ENCODE data around the gene SOWAHC.
"Not testable (repeated sequence)": the region's sequence is repeated elsewhere in the genome, so short reads cannot be mapped to it uniquely, and the experiment has no call there.

The SOWAHC gene, protein sequence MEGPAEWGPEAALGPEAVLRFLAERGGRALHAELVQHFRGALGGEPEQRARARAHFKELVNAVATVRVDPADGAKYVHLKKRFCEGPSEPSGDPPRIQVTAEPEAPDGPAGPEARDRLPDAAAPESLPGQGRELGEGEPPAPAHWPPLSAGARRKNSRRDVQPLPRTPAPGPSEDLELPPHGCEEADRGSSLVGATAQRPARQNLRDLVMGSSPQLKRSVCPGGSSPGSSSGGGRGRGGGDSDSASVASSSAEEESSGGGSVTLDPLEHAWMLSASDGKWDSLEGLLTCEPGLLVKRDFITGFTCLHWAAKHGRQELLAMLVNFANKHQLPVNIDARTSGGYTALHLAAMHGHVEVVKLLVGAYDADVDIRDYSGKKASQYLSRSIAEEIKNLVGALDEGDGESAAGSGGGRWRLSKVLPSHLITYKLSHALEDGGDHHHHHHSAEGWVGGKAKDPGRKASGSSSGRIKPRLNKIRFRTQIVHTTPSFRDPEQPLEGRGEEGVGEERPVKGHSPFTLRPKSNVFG

DNA sequence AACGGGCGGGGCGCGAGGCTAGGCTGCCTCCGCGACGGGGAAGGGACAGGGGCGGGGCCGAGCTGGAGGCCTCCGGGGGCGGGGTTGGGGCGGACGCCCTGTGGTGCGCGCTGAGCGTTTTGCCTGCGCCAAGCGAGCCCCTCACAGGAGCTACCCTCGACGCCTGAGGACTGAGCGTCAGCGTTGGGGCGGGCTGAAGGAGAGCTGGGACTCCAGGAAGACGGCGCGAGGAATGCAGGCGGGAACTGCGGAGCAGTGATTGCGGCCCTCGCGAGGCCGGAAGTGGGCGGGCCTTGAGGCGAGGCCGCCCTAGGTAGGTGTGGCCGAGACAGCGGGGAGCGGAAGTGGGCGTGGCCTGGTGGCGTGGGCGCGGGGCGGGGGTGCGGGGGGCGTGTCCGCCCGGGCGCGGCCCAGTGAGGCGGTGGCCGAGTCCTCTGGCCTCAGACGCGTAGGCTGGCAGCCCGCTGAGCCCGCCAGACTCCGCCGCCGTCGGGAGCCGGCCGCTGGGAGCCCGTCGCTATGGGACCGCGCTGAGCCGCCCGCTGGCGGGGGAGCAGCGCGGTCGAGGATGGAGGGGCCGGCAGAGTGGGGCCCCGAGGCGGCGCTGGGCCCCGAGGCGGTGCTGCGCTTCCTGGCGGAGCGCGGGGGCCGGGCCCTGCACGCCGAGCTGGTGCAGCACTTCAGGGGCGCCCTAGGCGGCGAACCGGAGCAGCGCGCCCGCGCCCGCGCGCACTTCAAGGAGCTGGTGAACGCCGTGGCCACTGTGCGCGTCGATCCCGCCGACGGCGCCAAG lies at the start of gene SOWAHC, which contains the start of gene SEPTIN10:
TSS of gene SOWAHC (plus strand) at position 443 of the 793 bp plus-strand sequence. CDS start at position 569, 126 bp downstream.
TSS of gene SEPTIN10 (minus strand) at position 45 of the 793 bp plus-strand sequence. CDS start 139 bp downstream, outside the sequence.
- TF ChIP-seq, protein P1, sequence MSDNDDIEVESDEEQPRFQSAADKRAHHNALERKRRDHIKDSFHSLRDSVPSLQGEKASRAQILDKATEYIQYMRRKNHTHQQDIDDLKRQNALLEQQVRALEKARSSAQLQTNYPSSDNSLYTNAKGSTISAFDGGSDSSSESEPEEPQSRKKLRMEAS (IDR thresholded peaks at IDR 0.05; ENCODE audit: low read depth, low read length), result no peak
- TF ChIP-seq MYC (IDR thresholded peaks at IDR 0.05; ENCODE audit: low read depth, low read length) (no peak), POLR2A (IDR thresholded peaks at IDR 0.05; ENCODE audit: extremely low read depth, insufficient read length) (no peak)
- TF ChIP-seq, protein P2, sequence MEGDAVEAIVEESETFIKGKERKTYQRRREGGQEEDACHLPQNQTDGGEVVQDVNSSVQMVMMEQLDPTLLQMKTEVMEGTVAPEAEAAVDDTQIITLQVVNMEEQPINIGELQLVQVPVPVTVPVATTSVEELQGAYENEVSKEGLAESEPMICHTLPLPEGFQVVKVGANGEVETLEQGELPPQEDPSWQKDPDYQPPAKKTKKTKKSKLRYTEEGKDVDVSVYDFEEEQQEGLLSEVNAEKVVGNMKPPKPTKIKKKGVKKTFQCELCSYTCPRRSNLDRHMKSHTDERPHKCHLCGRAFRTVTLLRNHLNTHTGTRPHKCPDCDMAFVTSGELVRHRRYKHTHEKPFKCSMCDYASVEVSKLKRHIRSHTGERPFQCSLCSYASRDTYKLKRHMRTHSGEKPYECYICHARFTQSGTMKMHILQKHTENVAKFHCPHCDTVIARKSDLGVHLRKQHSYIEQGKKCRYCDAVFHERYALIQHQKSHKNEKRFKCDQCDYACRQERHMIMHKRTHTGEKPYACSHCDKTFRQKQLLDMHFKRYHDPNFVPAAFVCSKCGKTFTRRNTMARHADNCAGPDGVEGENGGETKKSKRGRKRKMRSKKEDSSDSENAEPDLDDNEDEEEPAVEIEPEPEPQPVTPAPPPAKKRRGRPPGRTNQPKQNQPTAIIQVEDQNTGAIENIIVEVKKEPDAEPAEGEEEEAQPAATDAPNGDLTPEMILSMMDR (IDR thresholded peaks at IDR 0.05; ENCODE audit: low read depth, low read length), result no peak
- DNase-seq (ENCODE audit: low read depth), result peak; percentile 91
- peak within 1 kb of the TSS; percentile 65 for H3K4me3 ChIP-seq (ENCODE audit: low read depth, low read length)

DNA sequence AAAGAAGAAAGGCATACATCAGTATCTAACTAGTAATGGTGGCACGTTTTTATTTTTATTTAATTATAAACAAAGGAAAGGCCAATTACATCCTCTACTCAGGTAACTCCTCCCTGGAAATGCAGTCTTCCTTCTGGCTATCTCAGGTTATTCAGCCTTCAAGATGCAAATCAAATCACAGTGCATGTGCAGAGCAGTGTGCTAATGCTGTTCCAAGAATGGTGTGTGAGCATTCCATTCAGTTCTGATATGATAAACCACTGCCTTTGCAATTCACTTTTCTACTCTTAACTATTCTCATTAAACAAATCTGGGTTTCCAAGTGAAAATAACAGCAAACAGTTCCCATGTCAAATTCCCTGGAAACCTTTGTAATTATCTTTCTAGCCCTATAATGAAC lies 38.8 kb upstream of the SOWAHC start:
- TF ChIP-seq, protein P1 (IDR thresholded peaks at IDR 0.05; ENCODE audit: low read depth, low read length), result no peak
- TF ChIP-seq MYC (IDR thresholded peaks at IDR 0.05; ENCODE audit: low read depth, low read length) (no peak), POLR2A (IDR thresholded peaks at IDR 0.05; ENCODE audit: extremely low read depth, insufficient read length) (no peak)
- TF ChIP-seq, protein P2 (IDR thresholded peaks at IDR 0.05; ENCODE audit: low read depth, low read length), result no peak
- H3K4me3 ChIP-seq (ENCODE audit: low read depth, low read length), result no peak overlapping the region
- no peak for DNase-seq (ENCODE audit: low read depth)

DNA sequence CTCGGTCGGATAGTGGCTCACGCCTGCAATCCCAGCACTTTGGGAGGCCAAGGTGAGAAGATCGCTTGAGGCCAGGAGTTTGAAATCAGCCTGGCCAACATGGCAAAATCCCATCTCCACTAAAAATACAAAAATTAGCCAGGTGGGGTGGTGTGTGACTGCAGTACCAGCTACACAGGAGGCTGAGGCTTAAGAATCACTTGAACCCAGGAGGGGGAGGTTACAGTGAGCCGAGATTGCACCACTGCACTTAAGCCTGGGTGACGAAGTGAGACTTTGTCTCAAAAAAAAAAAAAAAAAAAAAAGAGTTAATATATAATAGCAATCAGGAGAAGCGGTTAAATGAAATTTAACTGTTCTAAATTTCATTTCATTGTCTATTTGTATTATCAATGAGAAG lies 36.5 kb upstream of the SOWAHC start:
- not testable (repeated sequence) for DNase-seq (ENCODE audit: low read depth); H3K4me3 ChIP-seq (ENCODE audit: low read depth, low read length)

DNA sequence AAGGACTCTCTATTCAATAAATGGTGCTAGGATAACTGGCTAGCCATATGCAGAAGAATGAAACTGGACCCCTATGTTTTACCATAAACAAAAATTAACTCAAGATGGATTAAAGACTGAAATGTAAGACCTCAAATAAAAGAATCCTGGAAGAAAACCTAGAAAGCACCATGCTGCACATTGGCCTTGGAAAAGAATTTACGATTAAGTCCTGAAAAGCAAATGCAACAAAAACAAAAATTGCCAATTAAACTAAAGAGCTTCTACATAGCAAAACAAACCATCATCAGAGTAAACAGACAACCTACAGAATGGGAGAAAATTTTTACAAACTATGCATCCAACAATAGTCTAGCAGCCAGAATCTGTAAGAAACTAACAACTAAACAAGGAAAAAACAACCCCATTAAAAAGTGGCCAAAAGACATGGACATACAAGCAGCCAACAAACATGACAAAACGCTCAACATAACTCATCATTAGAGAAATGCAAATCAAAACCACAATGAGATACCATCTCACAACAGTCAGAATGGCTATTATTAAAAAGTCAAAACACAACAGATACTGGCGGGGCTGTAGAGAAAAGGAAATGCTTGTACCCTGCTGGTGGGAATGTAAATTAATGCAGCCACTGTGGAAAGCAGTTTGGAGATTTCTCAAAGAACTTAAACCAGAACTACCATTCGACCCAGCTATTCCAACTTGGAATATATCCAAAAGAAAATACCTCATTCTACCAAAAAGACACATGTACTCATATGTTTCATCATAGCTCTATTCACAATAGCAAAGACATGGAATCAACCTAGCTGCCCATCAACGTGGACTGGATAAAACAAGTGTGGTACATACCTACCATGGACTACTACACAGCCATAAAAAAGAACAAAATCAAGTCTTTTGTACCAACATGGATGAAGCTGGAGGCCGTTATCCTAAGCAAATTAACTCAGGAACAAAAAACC lies 31.0 kb upstream of the SOWAHC start:
- TF ChIP-seq, protein P2 (IDR thresholded peaks at IDR 0.05; ENCODE audit: low read depth, low read length), result no peak
- TF ChIP-seq, protein P1 (IDR thresholded peaks at IDR 0.05; ENCODE audit: low read depth, low read length), result no peak
- no peak for TF ChIP-seq POLR2A (IDR thresholded peaks at IDR 0.05; ENCODE audit: extremely low read depth, insufficient read length)
- TF ChIP-seq MYC (IDR thresholded peaks at IDR 0.05; ENCODE audit: low read depth, low read length), result no peak
- DNase-seq (ENCODE audit: low read depth), result no peak
- no peak overlapping the region for H3K4me3 ChIP-seq (ENCODE audit: low read depth, low read length)

DNA sequence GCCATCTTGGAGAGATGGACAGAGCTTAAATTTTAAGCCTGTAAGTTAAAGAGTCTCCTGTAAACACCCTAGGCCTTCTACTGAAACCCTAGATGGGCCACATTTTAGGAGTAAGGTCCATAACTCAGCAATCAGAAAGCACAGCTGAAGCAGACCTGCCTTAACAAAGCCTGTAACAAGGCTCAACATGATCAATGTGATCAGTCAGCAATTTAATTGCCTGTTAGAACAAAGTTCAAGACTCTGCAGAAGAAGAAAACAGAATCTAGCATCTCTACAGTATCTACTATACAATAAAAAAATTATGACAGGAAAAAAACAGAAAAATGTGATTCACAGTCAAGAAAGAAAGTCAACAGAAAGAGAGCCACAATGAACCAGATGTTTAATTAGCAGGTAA lies 27.5 kb upstream of the SOWAHC start:
- no peak for DNase-seq (ENCODE audit: low read depth)
- TF ChIP-seq, protein P2 (IDR thresholded peaks at IDR 0.05; ENCODE audit: low read depth, low read length), result no peak
- no peak overlapping the region for H3K4me3 ChIP-seq (ENCODE audit: low read depth, low read length)

Measured in NB4 (cell line).